Measurements from ENCODE around the gene GALNT2. TPM values are rescaled to one million over a fixed set of nuclear protein-coding genes. Genes with fewer than 3 reads are reported as not detected.

The GALNT2 gene
- total and polyA plus RNA-seq, 9 of the 15 experiments (the other 6 are each of a cell fraction or from before 2014, with no cell fraction given), result 1.6 to 106 (median 51.9) TPM

- no peaks in the 10 kb centered on the region for H3K9me1 ChIP-seq (ENCODE audit: control insufficient read depth, insufficient read depth, low read length)
- H3K36me3 ChIP-seq (ENCODE audit: control insufficient read depth, insufficient read depth, low read length), result no peaks in the 10 kb centered on the region
- peaks cover 9 to 22% of the 10 kb centered on the region in 2 experiments; a peak in 4 of 5 replicates for H3K27me3 ChIP-seq (ENCODE audit: control insufficient read depth in 2 of 2, insufficient read depth in 2 of 2, low read length in 2 of 2)
- no peak overlapping the region for H3K4me2 ChIP-seq (ENCODE audit: insufficient read depth, low read length)
- in situ Hi-C loops (cut with MboI), result no loop called here
- H3K4me3 ChIP-seq, result no peak overlapping the region
- no peaks in the 10 kb centered on the region for H4K20me1 ChIP-seq (replicated peaks; ENCODE audit: control insufficient read depth, insufficient read depth, low read length)
- no peak overlapping the region for H2AFZ ChIP-seq (ENCODE audit: low read depth, low read length)
- BruUV-seq (replicated peaks), result no TSS peak
- no peak overlapping the region for H3K9ac ChIP-seq (ENCODE audit: insufficient read depth in 1 of 2, low read depth in 2 of 2, low read length in 2 of 2)
- ChIA-PET CTCF (ENCODE audit: low intra/inter-chr PET ratio) (interaction anchor here (0.6 kb wide), 1 partner anchor 1049 kb away, joined by 4 read pairs; no protein-coding TSS in a partner anchor), POLR2A (interaction anchor here (0.9 to 1.3 kb wide), 2 partner anchors 10 to 19 kb away, joined by 3 to 4 read pairs; no protein-coding TSS in a partner anchor)
- H3K4me1 ChIP-seq (replicated peaks in 1 of 2; ENCODE audit: control insufficient read depth in 2 of 2, insufficient read depth in 2 of 2, low read length in 2 of 2), result no peaks in the 10 kb centered on the region; a peak in 1 of 5 replicates
- H3K9me3 ChIP-seq (replicated peaks; ENCODE audit: control insufficient read depth, insufficient read depth, low read depth, low read length), result no peaks in the 10 kb centered on the region
- FAIRE-seq (no peak), ATAC-seq (no peak), DNase-seq (ENCODE audit: extremely low read depth in 1 of 4, low spot score in 3 of 4) (no peak)
- H3K27ac ChIP-seq (ENCODE audit: extremely low read depth, low read depth, low read length), result no peak overlapping the region
- intact Hi-C loops (cut with micrococcal nuclease), result no loop called here
- TF ChIP-seq PKNOX1 (IDR thresholded peaks at IDR 0.05), result peak; percentile 64
- TF ChIP-seq CTBP1 (IDR thresholded peaks at IDR 0.05; ENCODE audit: borderline replicate concordance), result no peak
- WGBS (ENCODE audit: insufficient coverage, low coverage, missing lambda C conversion rate), result 13% methylated on average over 1 of the region's 1 CpG
- H3K79me2 ChIP-seq (ENCODE audit: control insufficient read depth, insufficient read depth, low read length), result no peaks in the 10 kb centered on the region
Observed at GRCh38 chr1:230056098-230056497, 10.9 kb upstream of the GALNT2 start.

GRCh38 chr1:230057100-230057499 lies 9.9 kb upstream of the GALNT2 start:
- 28% methylated on average over 4 of the region's 4 CpGs for WGBS (ENCODE audit: insufficient coverage, low coverage, missing lambda C conversion rate)
- H2AFZ ChIP-seq (ENCODE audit: low read depth, low read length), result no peak overlapping the region
- no peaks in the 10 kb centered on the region for H3K79me2 ChIP-seq (ENCODE audit: control insufficient read depth, insufficient read depth, low read length)
- peaks cover 6 to 16% of the 10 kb centered on the region in 2 experiments; a peak in 4 of 5 replicates for H3K27me3 ChIP-seq (ENCODE audit: control insufficient read depth in 2 of 2, insufficient read depth in 2 of 2, low read length in 2 of 2)
- H3K4me1 ChIP-seq (replicated peaks in 1 of 2; ENCODE audit: control insufficient read depth in 2 of 2, insufficient read depth in 2 of 2, low read length in 2 of 2), result no peaks in the 10 kb centered on the region; a peak in 1 of 5 replicates
- ATAC-seq, result no peak
- no peaks in the 10 kb centered on the region; the same call in 1 of the 2 replicates for H3K9me3 ChIP-seq (replicated peaks; ENCODE audit: control insufficient read depth, insufficient read depth, low read depth, low read length)
- no peak overlapping the region for H3K4me2 ChIP-seq (ENCODE audit: insufficient read depth, low read length)
- ChIA-PET CTCF (ENCODE audit: low intra/inter-chr PET ratio) (no interaction called here), POLR2A (interaction anchor here (0.7 to 1.5 kb wide), 2 partner anchors 9 to 15 kb away, joined by 3 to 4 read pairs; no protein-coding TSS in a partner anchor)
- no peak for DNase-seq (ENCODE audit: extremely low read depth in 1 of 4, low spot score in 3 of 4)
- TF ChIP-seq PTTG1 (tag; IDR thresholded peaks at IDR 0.05; ENCODE audit: low read depth), result no peak
- FAIRE-seq, result no peak
- H4K20me1 ChIP-seq (replicated peaks; ENCODE audit: control insufficient read depth, insufficient read depth, low read length), result no peaks in the 10 kb centered on the region
- H3K36me3 ChIP-seq (ENCODE audit: control insufficient read depth, insufficient read depth, low read length), result no peaks in the 10 kb centered on the region
- in situ Hi-C loops (cut with MboI), result no loop called here
- no peak overlapping the region for H3K9ac ChIP-seq (ENCODE audit: insufficient read depth in 1 of 2, low read depth in 2 of 2, low read length in 2 of 2)
- no peak overlapping the region for H3K27ac ChIP-seq (ENCODE audit: extremely low read depth, low read depth, low read length)
- no peak overlapping the region for H3K4me3 ChIP-seq
- intact Hi-C loops (cut with micrococcal nuclease), result no loop called here
- no TSS peak for BruUV-seq (replicated peaks)
- no peaks in the 10 kb centered on the region for H3K9me1 ChIP-seq (ENCODE audit: control insufficient read depth, insufficient read depth, low read length)

All from K562 (cell line).